A673 (cell line): Measurements from ENCODE around the gene HBQ1.
"Not testable (repeated sequence)": the region's sequence is repeated elsewhere in the genome, so short reads cannot be mapped to it uniquely, and the experiment has no call there.

ENCODE experiments used
- CTCF ChIP-seq: fragments of 300-800, 200-600 bp; sonication (generic); conservative IDR thresholded peaks from 2 replicates; pipeline ENCODE4 v1.5.1; 2017; ENCODE audit warnings: low read depth, mild to moderate bottlenecking, antibody characterized with exemption, low read length, moderate library complexity, mixed read lengths
- EZH2 ChIP-seq: fragments of 200-600 bp; sonication (generic); IDR thresholded peaks from 2 replicates; pipeline ENCODE4 v1.6.1; 2017; ENCODE audit warnings: borderline replicate concordance, low read depth, mild to moderate bottlenecking, mixed read lengths, antibody characterized with exemption, low read length; ENCODE audit not compliant: poor library complexity, severe bottlenecking

GRCh38 chr16:164134-164823 is 16.0 kb upstream of the HBQ1 start:
- not testable (repeated sequence) for TF ChIP-seq CTCF, EZH2
